ENCODE results near the gene DDI1.

- TF ChIP-seq, protein P1, sequence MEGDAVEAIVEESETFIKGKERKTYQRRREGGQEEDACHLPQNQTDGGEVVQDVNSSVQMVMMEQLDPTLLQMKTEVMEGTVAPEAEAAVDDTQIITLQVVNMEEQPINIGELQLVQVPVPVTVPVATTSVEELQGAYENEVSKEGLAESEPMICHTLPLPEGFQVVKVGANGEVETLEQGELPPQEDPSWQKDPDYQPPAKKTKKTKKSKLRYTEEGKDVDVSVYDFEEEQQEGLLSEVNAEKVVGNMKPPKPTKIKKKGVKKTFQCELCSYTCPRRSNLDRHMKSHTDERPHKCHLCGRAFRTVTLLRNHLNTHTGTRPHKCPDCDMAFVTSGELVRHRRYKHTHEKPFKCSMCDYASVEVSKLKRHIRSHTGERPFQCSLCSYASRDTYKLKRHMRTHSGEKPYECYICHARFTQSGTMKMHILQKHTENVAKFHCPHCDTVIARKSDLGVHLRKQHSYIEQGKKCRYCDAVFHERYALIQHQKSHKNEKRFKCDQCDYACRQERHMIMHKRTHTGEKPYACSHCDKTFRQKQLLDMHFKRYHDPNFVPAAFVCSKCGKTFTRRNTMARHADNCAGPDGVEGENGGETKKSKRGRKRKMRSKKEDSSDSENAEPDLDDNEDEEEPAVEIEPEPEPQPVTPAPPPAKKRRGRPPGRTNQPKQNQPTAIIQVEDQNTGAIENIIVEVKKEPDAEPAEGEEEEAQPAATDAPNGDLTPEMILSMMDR (IDR thresholded peaks at IDR 0.05) = no peak
- TF ChIP-seq POLR2A (IDR thresholded peaks at IDR 0.05) = no peak
Measured at GRCh38 chr11:103994094-103994493, 42.3 kb upstream of the DDI1 start.
